GM12878 (cell line): ENCODE data around the gene GRK5. TPM values are rescaled to one million over a fixed set of nuclear protein-coding genes. Genes with fewer than 3 reads are reported as not detected.
A peak's percentile ranks its signal among the peaks of the same experiment; 100 is the strongest.

ENCODE experiments used
- CHD1 ChIP-seq: IDR thresholded peaks from 2 replicates; pipeline ENCODE4 v1.6.1; 2012; ENCODE audit warnings: low read depth, low read length, improper control_type of control experiment
- CHD4 ChIP-seq: fragments of 200-600 bp; sonication (generic); IDR thresholded peaks from 2 replicates; pipeline ENCODE4 v1.6.1; 2016; ENCODE audit warnings: mild to moderate bottlenecking
- MXI1 ChIP-seq: fragments of 150-350 bp; IDR thresholded peaks from 2 replicates; pipeline ENCODE4 v1.6.1; 2011; ENCODE audit warnings: low read depth, mild to moderate bottlenecking, inconsistent platforms, low read length, improper control_type of control experiment
- NR2F1 ChIP-seq: fragments of 450-650 bp; conservative IDR thresholded peaks from 2 replicates; pipeline ENCODE4 v1.6.1; 2017; ENCODE audit warnings: mild to moderate bottlenecking
- RAD21 ChIP-seq: IDR thresholded peaks from 2 replicates; pipeline ENCODE4 v1.6.1; 2011; ENCODE audit warnings: mild to moderate bottlenecking, low read depth, low read length, moderate library complexity; ENCODE audit not compliant: insufficient read depth
- REST ChIP-seq: IDR thresholded peaks from 2 replicates; pipeline ENCODE4 v1.6.1; 2012; ENCODE audit warnings: mild to moderate bottlenecking, low read depth, low read length
- STAT1 ChIP-seq: fragments of 450-650 bp; conservative IDR thresholded peaks from 2 replicates; pipeline ENCODE4 v1.6.1; 2014; ENCODE audit warnings: antibody characterized with exemption, mild to moderate bottlenecking
- ZSCAN29 ChIP-seq: fragments of 450-650 bp; IDR thresholded peaks from 2 replicates; pipeline ENCODE4 v1.6.1; 2017; ENCODE audit warnings: mild to moderate bottlenecking, moderate library complexity
- polyA plus RNA-seq, 11 experiments: library from polyadenylated mRNA; depleted of rRNA in 4 of 11; unstranded in 6 of 11; stranded (reverse) in 5 of 11; fragments of >200 nt; fragmentation: Nextera tagmentation in 4 of 11; fragmentation: Illumina TruSeq in 1 of 11; extraction: Ambion mirVana in 4 of 11; extraction: Trizol in 1 of 11; gene quantifications; 1 replicate in 1 of 11; 2 replicates in 10 of 11; pipeline versions ENCODE4 v1.2.1 to v1.2.3, GENCODE V29; 2011 to 2016; ENCODE audit warnings: inconsistent platforms in 2 of 11, missing spikeins in 2 of 11, low read depth in 1 of 11
- total RNA-seq, 4 experiments: library from RNA; depleted of rRNA in 3 of 4; stranded (reverse); fragments of >200 nt in 3 of 4; fragmentation: Illumina TruSeq in 1 of 4; extraction: Trizol in 1 of 4; gene quantifications; 2 replicates each; pipeline versions ENCODE4 v1.2.1 to v1.2.3, GENCODE V29; 2013 to 2021
- TF ChIP-seq, protein P1 (sequence below): fragments of 450-650 bp; IDR thresholded peaks from 2 replicates; pipeline ENCODE4 v1.6.1; 2017; ENCODE audit warnings: mild to moderate bottlenecking, moderate library complexity
- TF ChIP-seq, protein P2 (sequence below), 3 experiments: IDR thresholded peaks in 2 of 3; conservative IDR thresholded peaks in 1 of 3; 2 replicates each; pipeline ENCODE4 v1.5.1; 2011; ENCODE audit warnings: low read depth in 3 of 3, low read length in 3 of 3, mild to moderate bottlenecking in 3 of 3, control low read depth in 2 of 3, moderate library complexity in 2 of 3, inconsistent platforms in 1 of 3, mixed read lengths in 1 of 3; ENCODE audit not compliant: control insufficient read depth in 2 of 3, insufficient read depth in 1 of 3; ENCODE audit errors: extremely low read depth in 1 of 3

Gene GRK5
- total and polyA plus RNA-seq, 10 of the 15 experiments (the other 5 are each of a cell fraction or from before 2014, with no cell fraction given), result 0.11 to 22.1 (median 10.0) TPM

DNA sequence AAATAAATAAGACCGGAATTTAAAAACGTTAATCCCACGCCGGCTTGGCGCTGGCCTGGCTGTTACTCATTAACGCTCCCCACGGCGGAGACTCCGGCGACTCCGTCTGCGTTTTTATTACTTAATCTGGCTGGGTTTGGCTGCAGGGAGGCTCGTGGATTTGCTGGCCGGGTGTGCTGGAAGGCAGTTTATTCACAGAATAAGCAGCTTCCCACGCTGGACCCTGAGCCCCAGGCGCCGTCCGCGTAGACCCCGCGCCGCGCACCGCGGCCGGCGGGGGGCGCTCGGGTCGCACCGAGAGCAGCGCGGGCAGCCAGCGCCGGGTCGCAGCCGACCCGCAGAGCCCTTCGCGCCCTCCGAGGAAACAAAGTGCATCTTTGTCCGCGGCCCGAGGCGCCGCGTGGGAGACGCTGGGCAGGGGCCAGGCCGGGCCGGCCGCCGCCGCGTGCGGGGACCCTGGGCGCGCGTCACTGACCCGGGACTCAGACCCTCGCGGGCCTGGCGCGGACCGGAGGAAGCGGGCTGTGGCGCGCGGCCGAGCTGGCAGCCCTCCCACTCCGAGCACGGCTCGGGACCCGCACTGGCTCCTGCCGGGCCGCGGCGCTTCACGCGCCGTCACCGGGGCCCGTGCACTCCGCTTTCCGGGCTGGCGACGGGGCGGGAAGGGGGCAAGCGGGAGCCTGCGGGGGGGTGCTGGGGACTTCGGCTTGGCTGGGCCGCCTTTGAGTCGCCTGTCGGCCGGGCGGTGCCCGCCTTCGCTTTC is 587 bp upstream of the GRK5 start (continued):
- TF ChIP-seq, protein P1, sequence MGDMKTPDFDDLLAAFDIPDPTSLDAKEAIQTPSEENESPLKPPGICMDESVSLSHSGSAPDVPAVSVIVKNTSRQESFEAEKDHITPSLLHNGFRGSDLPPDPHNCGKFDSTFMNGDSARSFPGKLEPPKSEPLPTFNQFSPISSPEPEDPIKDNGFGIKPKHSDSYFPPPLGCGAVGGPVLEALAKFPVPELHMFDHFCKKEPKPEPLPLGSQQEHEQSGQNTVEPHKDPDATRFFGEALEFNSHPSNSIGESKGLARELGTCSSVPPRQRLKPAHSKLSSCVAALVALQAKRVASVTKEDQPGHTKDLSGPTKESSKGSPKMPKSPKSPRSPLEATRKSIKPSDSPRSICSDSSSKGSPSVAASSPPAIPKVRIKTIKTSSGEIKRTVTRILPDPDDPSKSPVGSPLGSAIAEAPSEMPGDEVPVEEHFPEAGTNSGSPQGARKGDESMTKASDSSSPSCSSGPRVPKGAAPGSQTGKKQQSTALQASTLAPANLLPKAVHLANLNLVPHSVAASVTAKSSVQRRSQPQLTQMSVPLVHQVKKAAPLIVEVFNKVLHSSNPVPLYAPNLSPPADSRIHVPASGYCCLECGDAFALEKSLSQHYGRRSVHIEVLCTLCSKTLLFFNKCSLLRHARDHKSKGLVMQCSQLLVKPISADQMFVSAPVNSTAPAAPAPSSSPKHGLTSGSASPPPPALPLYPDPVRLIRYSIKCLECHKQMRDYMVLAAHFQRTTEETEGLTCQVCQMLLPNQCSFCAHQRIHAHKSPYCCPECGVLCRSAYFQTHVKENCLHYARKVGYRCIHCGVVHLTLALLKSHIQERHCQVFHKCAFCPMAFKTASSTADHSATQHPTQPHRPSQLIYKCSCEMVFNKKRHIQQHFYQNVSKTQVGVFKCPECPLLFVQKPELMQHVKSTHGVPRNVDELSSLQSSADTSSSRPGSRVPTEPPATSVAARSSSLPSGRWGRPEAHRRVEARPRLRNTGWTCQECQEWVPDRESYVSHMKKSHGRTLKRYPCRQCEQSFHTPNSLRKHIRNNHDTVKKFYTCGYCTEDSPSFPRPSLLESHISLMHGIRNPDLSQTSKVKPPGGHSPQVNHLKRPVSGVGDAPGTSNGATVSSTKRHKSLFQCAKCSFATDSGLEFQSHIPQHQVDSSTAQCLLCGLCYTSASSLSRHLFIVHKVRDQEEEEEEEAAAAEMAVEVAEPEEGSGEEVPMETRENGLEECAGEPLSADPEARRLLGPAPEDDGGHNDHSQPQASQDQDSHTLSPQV, result peak; percentile 60; the same call in 1 of the 2 replicates
- TF ChIP-seq, protein P2, sequence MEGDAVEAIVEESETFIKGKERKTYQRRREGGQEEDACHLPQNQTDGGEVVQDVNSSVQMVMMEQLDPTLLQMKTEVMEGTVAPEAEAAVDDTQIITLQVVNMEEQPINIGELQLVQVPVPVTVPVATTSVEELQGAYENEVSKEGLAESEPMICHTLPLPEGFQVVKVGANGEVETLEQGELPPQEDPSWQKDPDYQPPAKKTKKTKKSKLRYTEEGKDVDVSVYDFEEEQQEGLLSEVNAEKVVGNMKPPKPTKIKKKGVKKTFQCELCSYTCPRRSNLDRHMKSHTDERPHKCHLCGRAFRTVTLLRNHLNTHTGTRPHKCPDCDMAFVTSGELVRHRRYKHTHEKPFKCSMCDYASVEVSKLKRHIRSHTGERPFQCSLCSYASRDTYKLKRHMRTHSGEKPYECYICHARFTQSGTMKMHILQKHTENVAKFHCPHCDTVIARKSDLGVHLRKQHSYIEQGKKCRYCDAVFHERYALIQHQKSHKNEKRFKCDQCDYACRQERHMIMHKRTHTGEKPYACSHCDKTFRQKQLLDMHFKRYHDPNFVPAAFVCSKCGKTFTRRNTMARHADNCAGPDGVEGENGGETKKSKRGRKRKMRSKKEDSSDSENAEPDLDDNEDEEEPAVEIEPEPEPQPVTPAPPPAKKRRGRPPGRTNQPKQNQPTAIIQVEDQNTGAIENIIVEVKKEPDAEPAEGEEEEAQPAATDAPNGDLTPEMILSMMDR (IDR thresholded peaks at IDR 0.05 in 2 of 3, conservative IDR thresholded peaks at IDR 0.05 in 1 of 3; ENCODE audit: control insufficient read depth in 2 of 3, extremely low read depth in 1 of 3, insufficient read depth in 1 of 3, low read depth in 3 of 3, low read length in 3 of 3), result peak; percentile 54 to 79 (median 77); a peak in 5 of 6 replicates
- TF ChIP-seq MXI1, result peak; percentile 45
- TF ChIP-seq CHD1, result 0 out of 2 replicates have a peak, but pooled peaks have one; percentile 33
- TF ChIP-seq RAD21, result peak; percentile 86
- TF ChIP-seq NR2F1, result peak; percentile 85
- TF ChIP-seq ZSCAN29, result peak; percentile 100
- TF ChIP-seq CHD4, result no peak
- TF ChIP-seq REST, result no peak
- TF ChIP-seq STAT1, result 0 out of 2 replicates have a peak, but pooled peaks have one; percentile 46
